Activated naive CD4-positive, alpha-beta T cell treated with anti-CD3 and anti-CD28 coated beads for 36 hours (primary cell): ENCODE measurements around the gene CA14. TPM values are rescaled to one million over a fixed set of nuclear protein-coding genes. Genes with fewer than 3 reads are reported as not detected.
"Not testable (repeated sequence)": the region's sequence is repeated elsewhere in the genome, so short reads cannot be mapped to it uniquely, and the experiment has no call there.

ENCODE experiments used
- CTCF ChIA-PET: fragments of 350-600 bp; sonication (Branson Sonifier 250); formaldehyde crosslinking; loops from one replicate; lab custom pipeline; 2021; ENCODE audit warnings: antibody characterized with exemption; lab: Charles Lee
- DNase-seq: peaks from one replicate; pipeline ENCODE4 v3.0.0-alpha.2; 2020
- H3K27ac Mint-ChIP-seq: one replicate; pipeline ENCODE4 v1.8.0; 2021; ENCODE audit warnings: mild to moderate bottlenecking, mixed read lengths
- H3K27me3 Mint-ChIP-seq: one replicate; pipeline ENCODE4 v1.8.0; 2021; ENCODE audit warnings: low read depth, mixed read lengths
- H3K36me3 Mint-ChIP-seq: one replicate; pipeline ENCODE4 v1.8.0; 2021; ENCODE audit warnings: low read depth, mixed read lengths
- H3K4me1 Mint-ChIP-seq: one replicate; pipeline ENCODE4 v1.8.0; 2021; ENCODE audit warnings: low read depth, mixed read lengths
- H3K4me3 Mint-ChIP-seq: one replicate; pipeline ENCODE4 v1.8.0; 2021; ENCODE audit warnings: mild to moderate bottlenecking, moderate library complexity, mixed read lengths
- H3K9me3 Mint-ChIP-seq: one replicate; pipeline ENCODE4 v1.8.0; 2021; ENCODE audit warnings: mixed read lengths
- intact Hi-C: fragments of 100-400 bp; cut with micrococcal nuclease; formaldehyde crosslinking; loops from one replicate; pipeline ENCODE4 v1.15.1; 2023
- total RNA-seq, 2 experiments: library from RNA; stranded (reverse); gene quantifications; one replicate each; pipeline ENCODE4 v1.2.3, GENCODE V29; 2021

The CA14 gene
- total RNA-seq, 2 experiments from 2014 or later = not detected

GRCh38 chr1:150226486-150226885 is 31.1 kb upstream of the CA14 start:
- intact Hi-C loops = no loop called here
- CTCF ChIA-PET = no interaction called here
- Mint-ChIP-seq H3K27me3 (no peaks in the 10 kb centered on the region), H3K27ac (peak overlapping the region; percentile 7), H3K9me3 (no peaks in the 10 kb centered on the region), H3K4me3 (no peak overlapping the region), H3K4me1 (peaks cover 3% of the 10 kb centered on the region), H3K36me3 (peaks cover 51% of the 10 kb centered on the region)
- no peak for DNase-seq

- Mint-ChIP-seq H3K27ac (no peak overlapping the region), H3K4me3 (no peak overlapping the region), H3K4me1 (peaks cover 3% of the 10 kb centered on the region), H3K9me3 (no peaks in the 10 kb centered on the region), H3K36me3 (peaks cover 49% of the 10 kb centered on the region), H3K27me3 (no peaks in the 10 kb centered on the region)
- DNase-seq = no peak
- intact Hi-C loops = no loop called here
- CTCF ChIA-PET = no interaction called here
These were observed 30.3 kb upstream of the CA14 start for GRCh38 chr1:150227228-150227627.

GRCh38 chr1:150228246-150228645 is 29.3 kb upstream of the CA14 start:
- H3K27ac Mint-ChIP-seq, intact Hi-C loops, DNase-seq, H3K9me3 Mint-ChIP-seq, H3K4me1 Mint-ChIP-seq, CTCF ChIA-PET, H3K4me3 Mint-ChIP-seq, H3K27me3 Mint-ChIP-seq: not testable (repeated sequence)
- H3K36me3 Mint-ChIP-seq = peaks cover 47% of the 10 kb centered on the region

GRCh38 chr1:150232921-150233320 is 24.7 kb upstream of the CA14 start:
- Mint-ChIP-seq H3K27ac (peak overlapping the region; percentile 30), H3K4me1 (peaks cover 24% of the 10 kb centered on the region), H3K36me3 (peaks cover 24% of the 10 kb centered on the region)
- H3K27me3 Mint-ChIP-seq, H3K4me3 Mint-ChIP-seq, H3K9me3 Mint-ChIP-seq, DNase-seq, intact Hi-C loops: not testable (repeated sequence)
- CTCF ChIA-PET = interaction anchor here (0.7 to 1.0 kb wide), 2 partner anchors 8 to 23 kb away, joined by 3 to 4 read pairs; no protein-coding TSS in a partner anchor

- intact Hi-C loops = no loop called here
- H3K4me1 Mint-ChIP-seq = peaks cover 24% of the 10 kb centered on the region
- DNase-seq = peak; percentile 68
- H3K27me3 Mint-ChIP-seq = no peaks in the 10 kb centered on the region
- CTCF ChIA-PET = interaction anchor here (0.6 to 1.0 kb wide), 5 partner anchors 9 to 1539 kb away, joined by 3 to 5 read pairs (median 4); no protein-coding TSS in a partner anchor
- peaks cover 21% of the 10 kb centered on the region for H3K36me3 Mint-ChIP-seq
- no peak overlapping the region for H3K27ac Mint-ChIP-seq
- no peak overlapping the region for H3K4me3 Mint-ChIP-seq
- H3K9me3 Mint-ChIP-seq = no peaks in the 10 kb centered on the region
These were observed 23.9 kb upstream of the CA14 start for GRCh38 chr1:150233359-150234308.

- Mint-ChIP-seq H3K9me3 (no peaks in the 10 kb centered on the region), H3K27me3 (no peaks in the 10 kb centered on the region), H3K4me1 (peaks cover 21% of the 10 kb centered on the region), H3K36me3 (peaks cover 17% of the 10 kb centered on the region), H3K4me3 (no peak overlapping the region), H3K27ac (no peak overlapping the region)
- CTCF ChIA-PET = interaction anchor here (0.6 to 0.9 kb wide), 3 partner anchors 19 to 1538 kb away, joined by 4 to 5 read pairs (median 4); no protein-coding TSS in a partner anchor
- intact Hi-C loops = no loop called here
- DNase-seq = no peak
These were observed 23.3 kb upstream of the CA14 start for GRCh38 chr1:150234309-150234565.

GRCh38 chr1:150234566-150235293 is 22.8 kb upstream of the CA14 start:
- Mint-ChIP-seq H3K9me3 (no peaks in the 10 kb centered on the region), H3K4me1 (peaks cover 21% of the 10 kb centered on the region), H3K27me3 (no peaks in the 10 kb centered on the region), H3K36me3 (peaks cover 16% of the 10 kb centered on the region), H3K4me3 (no peak overlapping the region), H3K27ac (no peak overlapping the region)
- peak; percentile 91 for DNase-seq
- CTCF ChIA-PET = interaction anchor here (0.9 kb wide), 1 partner anchor 20 kb away, joined by 5 read pairs; no protein-coding TSS in a partner anchor
- intact Hi-C loops = no loop called here

GRCh38 chr1:150235294-150235851 is 22.2 kb upstream of the CA14 start:
- Mint-ChIP-seq H3K4me1 (peaks cover 21% of the 10 kb centered on the region), H3K9me3 (no peaks in the 10 kb centered on the region), H3K4me3 (no peak overlapping the region), H3K27ac (no peak overlapping the region), H3K27me3 (no peaks in the 10 kb centered on the region), H3K36me3 (peaks cover 16% of the 10 kb centered on the region)
- DNase-seq = peak; percentile 37
- intact Hi-C loops = no loop called here
- CTCF ChIA-PET = interaction anchor here (0.6 kb wide), 1 partner anchor 12 kb away, joined by 3 read pairs; no protein-coding TSS in a partner anchor

GRCh38 chr1:150235852-150236613 is 21.5 kb upstream of the CA14 start, which contains the start of gene ANP32E:
ANP32E (minus strand) TSS chr1:150236112; CDS start chr1:150235786, 326 bp downstream.
- peaks cover 21% of the 10 kb centered on the region for H3K4me1 Mint-ChIP-seq
- no peak within 1 kb of the TSS for H3K27ac Mint-ChIP-seq
- H3K27me3 Mint-ChIP-seq = no peaks in the 10 kb centered on the region
- H3K9me3 Mint-ChIP-seq = no peaks in the 10 kb centered on the region
- H3K36me3 Mint-ChIP-seq = peaks cover 13% of the 10 kb centered on the region
- H3K4me3 Mint-ChIP-seq = no peak within 1 kb of the TSS
- peak; percentile 97 for DNase-seq
- CTCF ChIA-PET = interaction anchor here (0.6 to 1.2 kb wide), 2 partner anchors 12 to 20 kb away, joined by 3 read pairs; no protein-coding TSS in a partner anchor
- intact Hi-C loops = loop anchor here (1.0 to 2.0 kb wide), 7 partner anchors 23 to 393 kb away; partner anchors contain the start of genes APH1A, ENSA, FALEC and PRPF3

GRCh38 chr1:150236614-150237100 is 20.9 kb upstream of the CA14 start:
- Mint-ChIP-seq H3K27ac (no peak overlapping the region), H3K4me1 (peaks cover 21% of the 10 kb centered on the region), H3K9me3 (no peaks in the 10 kb centered on the region), H3K36me3 (peaks cover 12% of the 10 kb centered on the region), H3K4me3 (no peak overlapping the region), H3K27me3 (no peaks in the 10 kb centered on the region)
- intact Hi-C loops = loop anchor here (1.0 to 2.0 kb wide), 7 partner anchors 23 to 393 kb away; partner anchors contain the start of genes APH1A, ENSA, FALEC and PRPF3
- no peak for DNase-seq
- CTCF ChIA-PET = interaction anchor here (0.6 to 1.2 kb wide), 2 partner anchors 19 to 74 kb away, joined by 3 to 8 read pairs; no protein-coding TSS in a partner anchor

GRCh38 chr1:150237176-150237575 is 20.4 kb upstream of the CA14 start:
- intact Hi-C loops = loop anchor here (2.0 kb wide), 1 partner anchor 278 kb away; the partner anchor contains the start of gene FALEC
- H3K9me3 Mint-ChIP-seq, H3K27me3 Mint-ChIP-seq, H3K4me3 Mint-ChIP-seq, H3K27ac Mint-ChIP-seq, DNase-seq: not testable (repeated sequence)
- Mint-ChIP-seq H3K36me3 (peaks cover 12% of the 10 kb centered on the region), H3K4me1 (peaks cover 21% of the 10 kb centered on the region)
- CTCF ChIA-PET = interaction anchor here (0.6 to 1.2 kb wide), 2 partner anchors 19 to 73 kb away, joined by 3 to 8 read pairs; no protein-coding TSS in a partner anchor
